ENCODE measurements around the gene PRKCE. TPM values are rescaled to one million over a fixed set of nuclear protein-coding genes. Genes with fewer than 3 reads are reported as not detected.

Gene PRKCE
- total RNA-seq, 4 donors from 2014 or later = 20.0 to 29.7 (median 25.2) TPM

DNA sequence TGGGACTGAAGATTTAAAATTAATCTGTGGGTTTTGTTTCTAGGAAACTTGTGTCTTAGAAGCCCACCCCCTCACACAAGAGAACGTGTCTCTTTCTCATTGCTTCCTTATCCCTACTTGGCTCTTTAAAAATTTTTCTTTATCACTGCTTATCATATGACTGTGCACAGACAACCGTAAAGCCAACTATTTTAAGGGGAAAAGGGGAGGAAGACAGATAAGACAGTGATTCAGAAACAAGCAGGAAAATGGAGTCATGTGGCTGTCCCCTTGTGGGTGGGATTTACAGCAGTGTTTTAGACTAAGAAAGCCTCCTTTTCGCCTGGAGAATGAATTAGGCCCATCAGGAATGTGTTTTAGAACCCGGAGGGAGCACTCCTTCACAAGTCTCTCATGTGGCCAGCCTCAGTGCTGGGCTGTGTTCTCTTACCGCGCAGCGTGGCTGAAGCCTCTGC lies 17.6 kb downstream of the PRKCE start:
- no peaks in the 10 kb centered on the region for H3K4me1 ChIP-seq
- no peak overlapping the region for H3K27ac ChIP-seq
- no peaks in the 10 kb centered on the region for H3K36me3 ChIP-seq
- DNase-seq = no peak
- no peak overlapping the region for H3K4me3 ChIP-seq
- H3K9me3 ChIP-seq = no peaks in the 10 kb centered on the region
- TF ChIP-seq, protein P1, sequence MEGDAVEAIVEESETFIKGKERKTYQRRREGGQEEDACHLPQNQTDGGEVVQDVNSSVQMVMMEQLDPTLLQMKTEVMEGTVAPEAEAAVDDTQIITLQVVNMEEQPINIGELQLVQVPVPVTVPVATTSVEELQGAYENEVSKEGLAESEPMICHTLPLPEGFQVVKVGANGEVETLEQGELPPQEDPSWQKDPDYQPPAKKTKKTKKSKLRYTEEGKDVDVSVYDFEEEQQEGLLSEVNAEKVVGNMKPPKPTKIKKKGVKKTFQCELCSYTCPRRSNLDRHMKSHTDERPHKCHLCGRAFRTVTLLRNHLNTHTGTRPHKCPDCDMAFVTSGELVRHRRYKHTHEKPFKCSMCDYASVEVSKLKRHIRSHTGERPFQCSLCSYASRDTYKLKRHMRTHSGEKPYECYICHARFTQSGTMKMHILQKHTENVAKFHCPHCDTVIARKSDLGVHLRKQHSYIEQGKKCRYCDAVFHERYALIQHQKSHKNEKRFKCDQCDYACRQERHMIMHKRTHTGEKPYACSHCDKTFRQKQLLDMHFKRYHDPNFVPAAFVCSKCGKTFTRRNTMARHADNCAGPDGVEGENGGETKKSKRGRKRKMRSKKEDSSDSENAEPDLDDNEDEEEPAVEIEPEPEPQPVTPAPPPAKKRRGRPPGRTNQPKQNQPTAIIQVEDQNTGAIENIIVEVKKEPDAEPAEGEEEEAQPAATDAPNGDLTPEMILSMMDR (IDR thresholded peaks at IDR 0.05) = no peak
- TF ChIP-seq POLR2A (IDR thresholded peaks at IDR 0.05) = no peak
- H3K27me3 ChIP-seq = no peaks in the 10 kb centered on the region

DNA sequence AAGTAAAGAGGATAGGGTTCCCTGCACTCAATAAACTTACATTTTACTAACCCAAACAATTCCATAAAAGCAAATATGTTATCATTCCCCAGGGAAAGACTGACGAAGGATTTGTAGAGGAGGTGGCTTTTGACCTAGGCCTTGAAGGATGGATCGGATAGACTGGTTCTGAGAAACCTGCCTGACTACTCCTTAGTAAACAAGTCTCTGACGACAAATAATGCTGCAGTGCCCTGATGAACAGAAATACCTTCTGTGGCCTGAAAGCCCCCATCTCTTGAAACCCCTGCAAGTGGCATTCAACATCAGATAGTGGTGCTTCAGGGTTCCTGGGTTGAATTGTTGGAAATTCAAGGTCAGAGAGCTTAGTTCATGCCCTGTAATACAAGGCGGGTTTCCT lies 19.2 kb downstream of the PRKCE start:
- Histone ChIP-seq H3K27ac (no peak overlapping the region), H3K9me3 (no peaks in the 10 kb centered on the region), H3K36me3 (no peaks in the 10 kb centered on the region), H3K4me3 (no peak overlapping the region), H3K27me3 (no peaks in the 10 kb centered on the region), H3K4me1 (peaks cover 0 to 13% (median 0%) of the 10 kb centered on the region in 4 donors)
- TF ChIP-seq, protein P1 (IDR thresholded peaks at IDR 0.05) = no peak
- TF ChIP-seq POLR2A (IDR thresholded peaks at IDR 0.05) = no peak
- no peak for DNase-seq

GRCh38 chr2:45672138-45672537 lies 20.7 kb downstream of the PRKCE start:
- Histone ChIP-seq H3K36me3 (no peaks in the 10 kb centered on the region), H3K4me1 (peaks cover 0 to 13% (median 0%) of the 10 kb centered on the region in 4 donors), H3K27me3 (no peaks in the 10 kb centered on the region), H3K27ac (no peak overlapping the region), H3K4me3 (no peak overlapping the region), H3K9me3 (no peaks in the 10 kb centered on the region)
- DNase-seq = no peak
- no peak for TF ChIP-seq POLR2A (IDR thresholded peaks at IDR 0.05)
- TF ChIP-seq, protein P1 (IDR thresholded peaks at IDR 0.05) = no peak

GRCh38 chr2:45674035-45674816 lies 22.8 kb downstream of the PRKCE start:
- Histone ChIP-seq H3K4me1 (peaks cover 0 to 13% (median 0%) of the 10 kb centered on the region in 4 donors), H3K4me3 (no peak overlapping the region), H3K9me3 (no peaks in the 10 kb centered on the region), H3K36me3 (no peaks in the 10 kb centered on the region), H3K27ac (no peak overlapping the region), H3K27me3 (no peaks in the 10 kb centered on the region)
- no peak for DNase-seq
- TF ChIP-seq POLR2A (IDR thresholded peaks at IDR 0.05) = no peak
- TF ChIP-seq, protein P1 (IDR thresholded peaks at IDR 0.05) = no peak

DNA sequence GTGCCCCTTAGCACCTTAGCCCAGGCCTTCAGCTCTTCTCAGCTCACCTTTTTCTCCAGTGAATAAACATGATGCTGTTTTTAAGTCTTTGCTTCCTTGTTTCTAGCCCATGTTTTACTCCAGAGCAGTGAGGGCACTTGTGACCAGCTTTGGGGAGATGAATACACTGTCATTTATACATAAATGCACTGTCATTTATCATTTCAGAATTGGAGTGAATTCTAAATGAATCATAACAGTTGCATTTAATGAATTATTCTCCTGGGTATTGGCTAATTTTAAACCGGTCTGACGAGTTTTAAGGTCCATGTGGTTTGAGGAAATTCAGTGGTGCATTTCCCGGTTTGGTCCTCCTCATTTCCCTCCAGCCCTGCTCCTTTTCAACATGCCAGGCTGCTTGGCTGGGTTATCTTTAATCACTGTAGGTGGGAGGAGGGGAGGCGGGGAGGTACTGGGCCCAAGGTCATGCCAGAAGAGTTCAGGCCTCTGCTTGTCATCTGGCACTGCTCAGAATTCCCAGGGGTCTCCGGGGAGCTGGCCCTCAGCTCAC lies 23.9 kb downstream of the PRKCE start:
- peak in 1 of 3 donors; percentile 50 for DNase-seq
- no peak for TF ChIP-seq POLR2A (IDR thresholded peaks at IDR 0.05)
- TF ChIP-seq, protein P1 (IDR thresholded peaks at IDR 0.05) = no peak
- peak overlapping the region in 1 of 4 donors; percentile 56 for H3K27ac ChIP-seq
- H3K27me3 ChIP-seq = no peaks in the 10 kb centered on the region
- peaks cover 0 to 13% (median 0%) of the 10 kb centered on the region in 4 donors for H3K4me1 ChIP-seq
- no peaks in the 10 kb centered on the region for H3K9me3 ChIP-seq
- H3K4me3 ChIP-seq = no peak overlapping the region
- H3K36me3 ChIP-seq = no peaks in the 10 kb centered on the region
